ENCODE results near the gene SDE2. TPM values are rescaled to one million over a fixed set of nuclear protein-coding genes. Genes with fewer than 3 reads are reported as not detected.

The SDE2 gene
- 11.0 and 16.6 TPM in 2 replicates for total RNA-seq

DNA sequence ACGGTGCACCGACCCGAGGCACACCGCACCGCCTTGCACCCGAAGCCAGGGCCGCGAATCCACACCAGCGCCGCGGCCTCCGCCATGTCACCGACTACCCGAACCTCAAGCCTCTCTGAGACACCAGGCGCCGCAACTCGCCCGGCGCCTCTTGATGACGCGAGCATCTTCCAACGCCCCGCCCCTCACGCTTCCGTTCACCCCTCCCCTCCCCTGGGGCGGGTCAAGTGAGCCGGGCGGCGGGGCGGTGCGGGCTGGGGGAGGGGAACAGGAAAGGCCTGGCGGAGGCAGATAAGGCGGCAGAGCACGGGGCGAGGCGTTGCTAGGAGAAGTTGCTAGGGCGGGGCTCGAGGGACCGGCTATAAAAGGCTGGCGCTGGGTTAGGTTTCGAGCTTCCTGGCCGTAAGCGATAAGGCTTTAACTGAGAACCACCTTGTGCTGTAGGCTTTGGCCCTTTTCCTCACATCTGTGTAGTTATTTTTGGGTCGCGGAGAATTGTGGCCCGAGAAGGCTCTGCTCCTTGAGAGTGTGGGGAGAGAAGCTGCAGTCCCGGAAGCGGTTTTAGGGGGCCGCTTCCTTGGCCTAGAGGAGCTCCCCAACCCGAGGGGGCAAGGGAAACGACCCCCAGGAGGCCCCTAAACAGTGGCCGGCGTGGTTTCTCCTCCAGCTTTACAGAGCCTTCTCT lies at the start of gene SDE2:
Gene SDE2 (minus strand): TSS at position 117 of the 685 bp plus-strand sequence. CDS start 31 bp downstream, at position 86.

DNA sequence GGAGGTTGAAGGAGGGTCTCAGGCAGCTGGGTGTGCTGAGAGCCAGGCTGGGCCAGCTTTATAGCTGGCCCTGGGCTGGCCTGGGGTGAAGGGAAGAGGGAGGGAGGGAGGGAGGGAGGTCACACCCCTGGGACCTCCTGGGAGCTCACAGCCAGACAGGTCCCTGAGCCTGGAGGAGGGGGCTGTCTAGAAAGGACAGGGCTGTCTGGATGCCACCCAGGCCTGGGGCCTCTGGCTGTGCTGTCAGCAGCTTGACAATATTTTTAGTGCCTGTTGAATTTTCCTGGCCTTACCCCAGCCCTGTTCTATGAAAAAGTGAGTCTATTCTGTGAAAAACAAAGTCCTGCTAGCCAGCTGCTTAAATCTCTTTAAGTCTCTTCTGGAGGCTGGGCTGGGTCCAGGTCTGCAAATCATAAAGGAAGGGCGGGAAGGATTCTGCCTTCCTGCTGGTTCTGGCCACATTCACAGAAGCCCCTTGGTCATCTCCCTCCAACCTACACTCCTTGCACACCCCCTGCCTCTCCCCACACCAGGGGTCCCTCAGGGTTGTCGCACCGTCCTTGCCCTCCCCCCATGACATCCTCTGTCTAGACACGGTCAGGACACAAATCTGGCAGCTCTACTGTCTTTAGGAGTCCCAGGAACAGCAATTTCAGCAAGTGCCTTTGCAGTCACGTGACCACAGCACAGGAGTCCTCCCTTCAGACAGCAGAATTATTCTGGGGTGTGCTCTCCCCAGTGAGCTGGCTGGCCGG lies 57.8 kb downstream of the SDE2 start, which contains the start of gene LEFTY2:
Gene LEFTY2 (minus strand): TSS at position 34 of the 755 bp plus-strand sequence. CDS start 80 bp downstream, outside the sequence.

Small RNAs within 50 kb of the gene (small RNA-seq; reads per million reads assigned to genes)
- gene AL117348.1 (not detected), gene NDUFA3P3 (not detected)

Other genes starting within 250 kb of the SDE2 start
- 160 and 169 TPM in 2 replicates for gene SRP9, start 221.5 kb downstream of the SDE2 start, total RNA-seq
- gene EPHX1, start 189.2 kb downstream of the SDE2 start, total RNA-seq, result 26.0 and 41.2 TPM in 2 replicates
- gene TMEM63A, start 117.0 kb downstream of the SDE2 start, total RNA-seq, result 15.1 and 28.2 TPM in 2 replicates
- not detected in 2 replicates for gene LEFTY1, start 110.2 kb downstream of the SDE2 start, total RNA-seq
- 22.0 and 32.8 TPM in 2 replicates for gene PYCR2, start 75.1 kb downstream of the SDE2 start, total RNA-seq
- not detected in 2 replicates for gene LEFTY2, start 58.1 kb downstream of the SDE2 start, total RNA-seq
- 100 and 123 TPM in 2 replicates for gene H3-3A, start 63.4 kb upstream of the SDE2 start, total RNA-seq
- 37.8 and 52.6 TPM in 2 replicates for gene ACBD3, start 187.4 kb upstream of the SDE2 start, total RNA-seq
- not detected in 2 replicates for gene MIXL1, start 224.3 kb upstream of the SDE2 start, total RNA-seq